Ectodermal cell (in vitro differentiated cells): ENCODE data around the gene BHLHE41.

Experiments
- H3K27ac ChIP-seq: 2 replicates; pipeline ENCODE4 v1.7.0; 2013; ENCODE audit warnings: mild to moderate bottlenecking, low read depth, low read length; ENCODE audit not compliant: insufficient read depth, poor library complexity, severe bottlenecking
- H3K27me3 ChIP-seq: 2 replicates; pipeline ENCODE4 v1.7.0; 2013; ENCODE audit warnings: mild to moderate bottlenecking, low read length; ENCODE audit not compliant: insufficient read depth, control insufficient read depth, poor library complexity, severe bottlenecking
- H3K36me3 ChIP-seq: one replicate; pipeline ENCODE4 v1.7.0; 2013; ENCODE audit warnings: low read length; ENCODE audit not compliant: control insufficient read depth, insufficient read depth
- H3K4me1 ChIP-seq: one replicate; pipeline ENCODE4 v1.7.0; 2013; ENCODE audit warnings: low read length; ENCODE audit not compliant: control insufficient read depth, insufficient read depth
- H3K4me3 ChIP-seq: 2 replicates; pipeline ENCODE4 v1.7.0; 2013; ENCODE audit warnings: low read depth, low read length, control low read depth; ENCODE audit not compliant: insufficient read depth
- H3K9me3 ChIP-seq: 2 replicates; pipeline ENCODE4 v1.7.0; 2013; ENCODE audit warnings: mild to moderate bottlenecking, low read length, moderate library complexity; ENCODE audit not compliant: control insufficient read depth
- WGBS, 2 experiments: methylation state at CpG; one replicate each; pipeline ENCODE4 v1.1.7; 2013; ENCODE audit warnings: missing lambda C conversion rate in 2 of 2; 5-methylcytosine and 5-hydroxymethylcytosine counted together

The BHLHE41 gene

GRCh38 chr12:26086936-26087335, 37.9 kb downstream of the BHLHE41 start:
- H3K4me3 ChIP-seq, result no peak overlapping the region
- no peaks in the 10 kb centered on the region for H3K4me1 ChIP-seq
- 89 to 100% methylated on average over 1 of the region's 1 CpG for WGBS, 2 experiments
- no peaks in the 10 kb centered on the region for H3K9me3 ChIP-seq
- no peaks in the 10 kb centered on the region for H3K36me3 ChIP-seq
- H3K27ac ChIP-seq, result no peak overlapping the region
- H3K27me3 ChIP-seq, result no peaks in the 10 kb centered on the region

DNA sequence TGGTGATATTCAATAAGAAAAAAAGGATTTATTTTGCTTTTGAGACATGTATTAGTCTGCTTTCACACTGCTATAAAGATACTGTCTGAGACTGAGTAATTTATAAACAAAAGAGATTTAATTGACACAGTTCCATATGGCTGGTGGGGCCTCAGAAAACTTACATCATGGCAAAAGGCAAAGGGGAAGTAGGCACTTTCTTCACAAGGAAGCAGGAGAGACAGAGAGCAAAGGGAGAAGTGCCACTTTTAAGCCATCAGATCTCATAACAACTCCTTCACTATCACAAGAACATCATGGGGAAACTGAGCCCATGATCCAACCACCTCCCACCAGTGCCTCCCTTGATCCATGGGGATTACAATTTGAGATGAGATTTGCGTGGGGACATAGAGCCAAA, 43.9 kb downstream of the BHLHE41 start:
- H3K4me3 ChIP-seq, result no peak overlapping the region
- WGBS, 2 experiments, result 95 to 96% methylated on average over 1 of the region's 1 CpG
- H3K27ac ChIP-seq, result no peak overlapping the region

GRCh38 chr12:26077915-26078702, 46.7 kb downstream of the BHLHE41 start:
- WGBS, 2 experiments, result 92 to 95% methylated on average over 2 of the region's 2 CpGs
- no peaks in the 10 kb centered on the region for H3K27me3 ChIP-seq
- no peak overlapping the region for H3K27ac ChIP-seq
- H3K4me1 ChIP-seq, result no peaks in the 10 kb centered on the region
- H3K36me3 ChIP-seq, result no peaks in the 10 kb centered on the region
- H3K4me3 ChIP-seq, result no peak overlapping the region
- no peaks in the 10 kb centered on the region for H3K9me3 ChIP-seq

More for the DNA sequence above, 43.9 kb downstream of the BHLHE41 start:
- no peaks in the 10 kb centered on the region for H3K36me3 ChIP-seq
- no peaks in the 10 kb centered on the region for H3K4me1 ChIP-seq
- no peaks in the 10 kb centered on the region for H3K27me3 ChIP-seq
- H3K9me3 ChIP-seq, result no peaks in the 10 kb centered on the region
